ENCODE measurements around the gene CLEC2L.

- no peak for TF ChIP-seq CTCF (conservative IDR thresholded peaks at IDR 0.05; ENCODE audit: low read depth, low read length)
- no peak for TF ChIP-seq EZH2 (IDR thresholded peaks at IDR 0.05; ENCODE audit: borderline replicate concordance, low read depth, low read length, poor library complexity, severe bottlenecking)
Measured at GRCh38 chr7:139487366-139488080, 36.0 kb upstream of the CLEC2L start.

All from A673 (cell line).